ENCODE measurements around the gene GREM1. TPM values are rescaled to one million over a fixed set of nuclear protein-coding genes. Genes with fewer than 3 reads are reported as not detected.

GREM1 gene
- total and polyA plus RNA-seq, 12 donors = 0.03 to 0.37 (median 0.19) TPM; not detected in 3

GRCh38 chr15:32763295-32763694 is 45.5 kb downstream of the GREM1 start:
- 73 to 76% methylated on average over 1 of the region's 1 CpG for WGBS, 2 donors
- Histone ChIP-seq H3K4me3 (no peak overlapping the region), H3K27ac (no peak overlapping the region), H3K4me1 (no peaks in the 10 kb centered on the region), H3K36me3 (no peaks in the 10 kb centered on the region), H3K9me3 (no peaks in the 10 kb centered on the region), H3K27me3 (peaks cover 0 to 11% (median 0%) of the 10 kb centered on the region in 7 donors)
- intact Hi-C loops (cut with DNase I) = no loop called here
- no peak for TF ChIP-seq CTCF (IDR thresholded peaks at IDR 0.05)
- DNase-seq (no peak), ATAC-seq (no peak)

GRCh38 chr15:32765236-32765635 is 47.4 kb downstream of the GREM1 start:
- Histone ChIP-seq H3K4me1 (no peaks in the 10 kb centered on the region), H3K36me3 (no peaks in the 10 kb centered on the region), H3K27me3 (peaks cover 0 to 10% (median 0%) of the 10 kb centered on the region in 7 donors), H3K4me3 (no peak overlapping the region), H3K27ac (no peak overlapping the region), H3K9me3 (no peaks in the 10 kb centered on the region)
- DNase-seq (no peak), ATAC-seq (no peak)
- 57 to 58% methylated on average over 4 of the region's 4 CpGs for WGBS, 2 donors
- no peak for TF ChIP-seq CTCF (IDR thresholded peaks at IDR 0.05)
- intact Hi-C loops (cut with DNase I) = no loop called here

- Histone ChIP-seq H3K27me3 (peaks cover 0 to 5% (median 0%) of the 10 kb centered on the region in 7 donors), H3K36me3 (no peaks in the 10 kb centered on the region), H3K4me3 (no peak overlapping the region), H3K4me1 (no peaks in the 10 kb centered on the region), H3K27ac (no peak overlapping the region), H3K9me3 (no peaks in the 10 kb centered on the region)
- DNase-seq (no peak), ATAC-seq (no peak)
- WGBS, 2 donors = 74 to 76% methylated on average over 3 of the region's 3 CpGs
- intact Hi-C loops (cut with DNase I) = no loop called here
- no peak for TF ChIP-seq CTCF (IDR thresholded peaks at IDR 0.05)
Observed at GRCh38 chr15:32766101-32766500, 48.3 kb downstream of the GREM1 start.

- H3K4me3 ChIP-seq = no peak overlapping the region
- no peak for TF ChIP-seq CTCF (IDR thresholded peaks at IDR 0.05)
- H3K27ac ChIP-seq = no peak overlapping the region
- intact Hi-C loops (cut with DNase I) = no loop called here
- 85 to 86% methylated on average over 1 of the region's 1 CpG for WGBS, 2 donors
- ATAC-seq (no peak), DNase-seq (no peak)
- H3K4me1 ChIP-seq = no peaks in the 10 kb centered on the region
- H3K27me3 ChIP-seq = peaks cover 0 to 3% (median 0%) of the 10 kb centered on the region in 7 donors
- no peaks in the 10 kb centered on the region for H3K36me3 ChIP-seq
- H3K9me3 ChIP-seq = no peaks in the 10 kb centered on the region
Observed at GRCh38 chr15:32767236-32767635, 49.4 kb downstream of the GREM1 start.
